ENCODE results near the gene MGAT4B. TPM values are rescaled to one million over a fixed set of nuclear protein-coding genes. Genes with fewer than 3 reads are reported as not detected.

Gene MGAT4B
- total RNA-seq, 1 donor from 2014 or later, result 198 TPM

DNA sequence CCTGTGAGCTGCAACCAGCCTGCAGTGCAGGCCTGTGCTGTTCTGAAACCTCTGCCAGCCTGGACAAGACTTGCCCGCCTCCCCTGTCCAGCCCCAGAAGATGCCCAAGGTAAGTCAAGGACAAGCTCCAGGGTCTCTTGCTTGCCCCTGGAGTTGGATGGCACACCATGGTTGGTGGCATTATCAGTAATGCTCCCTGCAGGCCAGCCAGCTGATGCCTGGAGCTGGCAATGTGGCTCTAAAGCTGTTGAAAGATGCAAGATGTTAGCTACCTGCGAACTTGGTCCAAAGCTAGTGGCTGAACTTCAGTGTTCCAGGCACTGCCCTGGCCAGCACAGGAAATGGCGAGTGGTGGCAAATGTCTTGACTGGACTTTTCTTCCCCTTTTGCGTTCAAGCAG lies 26.8 kb downstream of the MGAT4B start:
- TF ChIP-seq, protein P1, sequence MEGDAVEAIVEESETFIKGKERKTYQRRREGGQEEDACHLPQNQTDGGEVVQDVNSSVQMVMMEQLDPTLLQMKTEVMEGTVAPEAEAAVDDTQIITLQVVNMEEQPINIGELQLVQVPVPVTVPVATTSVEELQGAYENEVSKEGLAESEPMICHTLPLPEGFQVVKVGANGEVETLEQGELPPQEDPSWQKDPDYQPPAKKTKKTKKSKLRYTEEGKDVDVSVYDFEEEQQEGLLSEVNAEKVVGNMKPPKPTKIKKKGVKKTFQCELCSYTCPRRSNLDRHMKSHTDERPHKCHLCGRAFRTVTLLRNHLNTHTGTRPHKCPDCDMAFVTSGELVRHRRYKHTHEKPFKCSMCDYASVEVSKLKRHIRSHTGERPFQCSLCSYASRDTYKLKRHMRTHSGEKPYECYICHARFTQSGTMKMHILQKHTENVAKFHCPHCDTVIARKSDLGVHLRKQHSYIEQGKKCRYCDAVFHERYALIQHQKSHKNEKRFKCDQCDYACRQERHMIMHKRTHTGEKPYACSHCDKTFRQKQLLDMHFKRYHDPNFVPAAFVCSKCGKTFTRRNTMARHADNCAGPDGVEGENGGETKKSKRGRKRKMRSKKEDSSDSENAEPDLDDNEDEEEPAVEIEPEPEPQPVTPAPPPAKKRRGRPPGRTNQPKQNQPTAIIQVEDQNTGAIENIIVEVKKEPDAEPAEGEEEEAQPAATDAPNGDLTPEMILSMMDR (IDR thresholded peaks at IDR 0.05), result no peak
- Mint-ChIP-seq H3K4me1 (ENCODE audit: unreplicated experiment) (no peaks in the 10 kb centered on the region), H3K27ac (ENCODE audit: unreplicated experiment) (no peak overlapping the region), H3K27me3 (ENCODE audit: unreplicated experiment) (no peaks in the 10 kb centered on the region), H3K36me3 (ENCODE audit: unreplicated experiment) (peaks cover 31% of the 10 kb centered on the region), H3K4me3 (ENCODE audit: unreplicated experiment) (no peak overlapping the region), H3K9me3 (ENCODE audit: unreplicated experiment) (no peaks in the 10 kb centered on the region)
- no peak for DNase-seq (ENCODE audit: extremely low spot score, unreplicated experiment)

DNA sequence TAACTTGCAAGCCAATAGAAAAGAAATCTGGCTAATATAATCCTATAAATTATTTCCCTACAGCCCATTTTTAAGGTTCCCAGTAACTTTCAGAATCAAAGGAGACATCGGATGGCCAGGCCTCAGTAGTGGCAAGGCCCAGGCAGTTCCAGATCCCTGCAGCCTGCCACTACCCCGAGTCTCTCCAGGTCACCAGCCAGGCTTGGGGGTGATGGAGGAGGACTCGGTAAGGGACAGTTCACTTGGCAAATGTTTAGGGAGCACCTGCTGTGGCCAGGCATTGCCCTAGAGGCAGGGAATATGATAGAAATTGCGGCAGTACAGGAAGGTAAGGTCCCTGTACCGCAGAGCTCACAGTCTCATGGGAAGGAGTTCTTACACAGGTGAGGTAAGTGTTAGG lies 28.1 kb downstream of the MGAT4B start:
- Mint-ChIP-seq H3K27me3 (ENCODE audit: unreplicated experiment) (no peaks in the 10 kb centered on the region), H3K4me1 (ENCODE audit: unreplicated experiment) (no peaks in the 10 kb centered on the region), H3K36me3 (ENCODE audit: unreplicated experiment) (peaks cover 35% of the 10 kb centered on the region), H3K4me3 (ENCODE audit: unreplicated experiment) (no peak overlapping the region), H3K9me3 (ENCODE audit: unreplicated experiment) (no peaks in the 10 kb centered on the region), H3K27ac (ENCODE audit: unreplicated experiment) (no peak overlapping the region)
- TF ChIP-seq, protein P1 (IDR thresholded peaks at IDR 0.05), result no peak
- no peak for DNase-seq (ENCODE audit: extremely low spot score, unreplicated experiment)

DNA sequence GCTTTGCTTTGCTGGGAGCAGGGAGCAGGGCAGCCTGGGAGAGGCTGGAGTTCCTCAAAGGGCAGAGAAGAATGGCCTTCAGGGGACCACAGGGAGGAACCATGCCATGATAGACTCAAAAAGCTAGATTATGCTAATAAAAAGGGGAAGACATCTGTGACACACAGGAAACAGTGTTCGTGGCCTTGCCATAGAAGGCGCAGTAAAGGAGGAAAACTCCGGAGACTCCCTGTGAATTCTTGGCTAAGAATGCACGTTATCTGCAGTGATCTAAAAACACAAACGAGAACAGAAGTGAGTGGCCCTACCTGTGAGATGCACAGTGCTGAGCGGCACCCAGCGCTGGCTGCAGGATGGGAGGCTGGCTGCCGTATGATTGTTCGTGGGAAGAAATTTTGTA lies 28.8 kb downstream of the MGAT4B start:
- Mint-ChIP-seq H3K9me3 (ENCODE audit: unreplicated experiment) (no peaks in the 10 kb centered on the region), H3K4me3 (ENCODE audit: unreplicated experiment) (no peak overlapping the region), H3K4me1 (ENCODE audit: unreplicated experiment) (no peaks in the 10 kb centered on the region), H3K27ac (ENCODE audit: unreplicated experiment) (no peak overlapping the region), H3K36me3 (ENCODE audit: unreplicated experiment) (peaks cover 41% of the 10 kb centered on the region), H3K27me3 (ENCODE audit: unreplicated experiment) (no peaks in the 10 kb centered on the region)
- TF ChIP-seq, protein P1 (IDR thresholded peaks at IDR 0.05), result no peak
- no peak for DNase-seq (ENCODE audit: extremely low spot score, unreplicated experiment)

DNA sequence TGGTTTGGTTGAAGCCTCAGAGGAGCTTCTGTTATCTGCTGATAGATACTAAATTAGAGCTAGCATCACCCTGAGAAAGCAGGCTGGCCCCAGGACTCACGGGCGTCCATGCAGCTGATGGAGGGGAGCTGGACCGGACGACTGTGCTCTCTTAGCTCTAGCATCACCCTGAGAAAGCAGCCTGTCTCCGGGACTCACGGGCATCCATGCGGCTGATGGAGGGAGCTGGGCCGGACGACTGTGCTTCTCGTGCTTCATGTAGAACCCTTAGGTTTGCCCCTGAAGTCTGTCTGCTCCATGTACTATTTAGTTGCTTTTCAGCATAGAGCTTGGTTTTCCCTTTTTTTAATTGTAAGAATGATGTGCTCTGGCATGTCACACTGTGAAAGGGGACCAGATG lies 29.2 kb downstream of the MGAT4B start:
- no peaks in the 10 kb centered on the region for H3K9me3 Mint-ChIP-seq (ENCODE audit: unreplicated experiment)
- H3K4me1 Mint-ChIP-seq (ENCODE audit: unreplicated experiment), result no peaks in the 10 kb centered on the region
- H3K36me3 Mint-ChIP-seq (ENCODE audit: unreplicated experiment), result peaks cover 45% of the 10 kb centered on the region
- no peak overlapping the region for H3K4me3 Mint-ChIP-seq (ENCODE audit: unreplicated experiment)
- DNase-seq (ENCODE audit: extremely low spot score, unreplicated experiment), result no peak
- H3K27me3 Mint-ChIP-seq (ENCODE audit: unreplicated experiment), result no peaks in the 10 kb centered on the region
- H3K27ac Mint-ChIP-seq (ENCODE audit: unreplicated experiment), result no peak overlapping the region
- TF ChIP-seq, protein P1 (IDR thresholded peaks at IDR 0.05), result no peak

DNA sequence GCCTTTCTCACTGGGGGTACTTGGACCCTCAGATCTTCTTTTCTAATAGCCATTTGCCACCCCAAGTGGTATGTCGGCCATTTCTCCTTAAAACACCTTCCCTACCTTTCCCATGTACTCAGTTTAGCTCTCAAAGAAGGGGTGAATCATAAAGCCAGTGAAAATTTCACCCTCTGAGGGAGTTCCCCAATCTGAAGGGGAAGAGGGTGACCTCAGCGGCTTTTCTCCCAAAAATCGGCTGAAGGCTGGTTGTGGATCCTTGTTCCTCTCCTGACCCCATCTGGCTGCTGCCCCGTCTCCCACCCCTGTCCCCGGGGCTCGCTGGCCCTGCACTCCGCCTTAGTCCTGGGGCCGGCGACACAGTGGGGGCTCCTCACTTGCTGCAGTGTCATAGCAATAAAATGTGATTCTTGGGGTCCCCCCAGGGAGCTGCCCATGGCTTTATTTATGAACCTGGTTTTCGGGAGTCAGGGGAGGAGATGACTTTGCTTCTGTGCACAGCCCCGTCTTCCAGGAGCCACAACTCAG lies 30.2 kb downstream of the MGAT4B start:
- TF ChIP-seq, protein P1 (IDR thresholded peaks at IDR 0.05), result no peak
- H3K36me3 Mint-ChIP-seq (ENCODE audit: unreplicated experiment), result peaks cover 49% of the 10 kb centered on the region
- H3K9me3 Mint-ChIP-seq (ENCODE audit: unreplicated experiment), result no peaks in the 10 kb centered on the region
- H3K27me3 Mint-ChIP-seq (ENCODE audit: unreplicated experiment), result no peaks in the 10 kb centered on the region
- no peaks in the 10 kb centered on the region for H3K4me1 Mint-ChIP-seq (ENCODE audit: unreplicated experiment)
- H3K4me3 Mint-ChIP-seq (ENCODE audit: unreplicated experiment), result no peak overlapping the region
- no peak for DNase-seq (ENCODE audit: extremely low spot score, unreplicated experiment)
- no peak overlapping the region for H3K27ac Mint-ChIP-seq (ENCODE audit: unreplicated experiment)

Data from osteocyte (in vitro differentiated cells).